Cortex of kidney (tissue), 1 donor: ENCODE measurements around the gene ADAM20.
"Not testable (repeated sequence)": the region's sequence is repeated elsewhere in the genome, so short reads cannot be mapped to it uniquely, and the experiment has no call there.

Source experiments
- DNase-seq: peaks from one replicate; lab custom pipeline; 2025; lab: John Stamatoyannopoulos, UW

The ADAM20 gene

DNA sequence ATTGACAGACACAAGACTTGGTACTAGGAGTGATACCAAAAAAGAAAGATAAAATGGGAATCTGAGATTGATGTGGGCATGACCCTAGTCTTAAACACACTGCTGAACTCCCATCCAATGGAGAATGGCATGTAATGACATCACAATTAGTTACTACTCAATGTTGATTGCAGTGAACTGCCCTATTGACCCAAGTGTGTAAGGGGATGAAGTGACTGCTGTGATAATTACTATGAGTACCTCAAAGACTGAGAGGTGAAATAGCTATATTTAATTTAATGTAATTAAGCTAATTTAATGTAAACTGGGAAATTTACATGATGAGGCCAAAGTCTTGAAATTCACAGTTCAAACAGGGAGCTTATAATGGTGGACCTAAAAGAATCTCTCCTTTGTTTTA is at the start of gene ADAM20:
Gene ADAM20 (minus strand): TSS at position 101 of the 400 bp plus-strand sequence. CDS start 10,247 bp downstream, outside the sequence.
- no peak for DNase-seq

GRCh38 chr14:70576891-70577290 is 42.1 kb upstream of the ADAM20 start:
- DNase-seq, result no peak

- no peak for DNase-seq
Observed at GRCh38 chr14:70573050-70573449, 38.2 kb upstream of the ADAM20 start.

- no peak for DNase-seq
Observed at GRCh38 chr14:70571139-70571538, 36.3 kb upstream of the ADAM20 start.

DNA sequence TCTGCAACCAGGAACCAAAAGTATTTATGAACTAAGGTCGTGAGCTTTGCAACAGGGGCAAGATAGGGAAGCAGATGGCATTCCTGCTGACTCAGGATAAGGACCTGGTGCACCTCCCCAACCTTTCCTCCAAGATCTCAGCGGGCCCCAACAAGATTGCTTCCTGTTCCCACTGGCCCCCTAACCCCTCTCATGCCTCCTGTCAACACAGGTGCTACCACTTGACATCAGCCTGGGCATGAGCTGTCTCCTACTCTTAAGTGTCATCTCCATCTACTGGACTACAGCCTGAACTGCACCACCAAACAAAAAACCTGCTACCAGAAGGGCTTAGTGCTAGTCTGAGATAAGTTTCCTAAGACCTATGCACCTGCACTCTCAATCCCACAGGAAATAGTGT is 33.0 kb upstream of the ADAM20 start:
- DNase-seq, result no peak

DNA sequence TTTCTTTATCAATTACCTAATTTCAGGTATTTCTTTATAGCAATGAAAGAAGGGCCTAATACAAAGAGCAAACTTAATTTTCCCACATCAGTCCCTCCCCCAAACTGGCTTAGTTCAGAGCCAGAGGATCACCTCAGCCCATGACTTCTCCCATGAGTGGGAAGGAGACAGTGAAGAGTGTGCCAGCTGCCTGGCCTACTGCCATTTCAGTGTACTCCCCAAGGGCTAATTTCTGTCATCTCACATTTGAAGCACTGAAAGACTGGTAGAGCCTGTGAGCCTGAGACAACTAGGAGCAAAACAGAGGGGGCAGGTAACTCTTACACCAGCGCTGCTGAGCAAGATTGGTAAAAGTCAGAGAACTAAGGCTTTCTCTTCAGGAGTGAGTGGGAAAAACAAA is 29.1 kb upstream of the ADAM20 start:
- no peak for DNase-seq

DNA sequence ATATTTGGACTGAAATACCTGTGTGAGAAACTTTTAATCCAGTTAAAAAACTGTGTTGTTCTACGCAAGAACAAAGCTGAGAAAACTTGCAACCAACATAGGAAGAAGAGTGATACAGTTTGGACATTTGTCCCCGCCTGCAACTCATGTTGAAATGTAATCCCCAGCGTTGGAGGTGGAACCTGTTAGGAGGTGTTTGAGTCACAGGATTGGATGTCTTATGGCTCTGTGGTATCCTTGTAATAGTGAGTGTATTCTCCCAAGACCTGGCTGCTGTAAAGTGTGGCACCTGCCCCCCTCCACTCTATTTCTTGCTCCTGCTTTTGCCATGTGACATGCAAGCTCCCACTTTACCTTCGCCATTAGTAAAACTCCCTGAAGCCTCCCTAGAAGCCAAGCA is 28.6 kb upstream of the ADAM20 start:
- DNase-seq, result no peak

GRCh38 chr14:70558356-70558755 is 23.6 kb upstream of the ADAM20 start:
- DNase-seq, result no peak

GRCh38 chr14:70555890-70556289 is 21.1 kb upstream of the ADAM20 start:
- no peak for DNase-seq

GRCh38 chr14:70538087-70538486 is 3.3 kb upstream of the ADAM20 start:
- DNase-seq, result no peak

DNA sequence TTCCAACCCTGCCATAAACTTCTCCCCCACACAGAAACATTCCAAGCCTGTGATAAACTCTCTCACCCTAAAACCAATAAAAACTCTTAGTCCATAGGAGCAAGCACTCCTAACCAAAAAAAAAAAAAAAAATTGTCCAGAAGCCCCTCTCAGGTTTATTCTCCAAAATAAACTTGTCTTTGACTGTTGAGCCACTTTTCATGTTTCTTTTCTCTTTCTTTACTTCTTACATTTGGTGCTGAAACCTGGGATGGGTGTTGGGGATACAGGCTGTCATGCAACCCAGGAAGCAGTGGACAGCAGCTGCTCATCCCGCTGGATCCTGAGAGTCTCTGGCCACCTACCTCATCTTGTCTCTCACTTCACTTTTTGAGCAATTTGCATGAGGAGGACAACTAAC is 2.0 kb upstream of the ADAM20 start:
- no peak for DNase-seq

- no peak for DNase-seq
Observed at GRCh38 chr14:70530417-70530816, 4.4 kb downstream of the ADAM20 start.

GRCh38 chr14:70527501-70528105 is 7.2 kb downstream of the ADAM20 start:
- no peak for DNase-seq

DNA sequence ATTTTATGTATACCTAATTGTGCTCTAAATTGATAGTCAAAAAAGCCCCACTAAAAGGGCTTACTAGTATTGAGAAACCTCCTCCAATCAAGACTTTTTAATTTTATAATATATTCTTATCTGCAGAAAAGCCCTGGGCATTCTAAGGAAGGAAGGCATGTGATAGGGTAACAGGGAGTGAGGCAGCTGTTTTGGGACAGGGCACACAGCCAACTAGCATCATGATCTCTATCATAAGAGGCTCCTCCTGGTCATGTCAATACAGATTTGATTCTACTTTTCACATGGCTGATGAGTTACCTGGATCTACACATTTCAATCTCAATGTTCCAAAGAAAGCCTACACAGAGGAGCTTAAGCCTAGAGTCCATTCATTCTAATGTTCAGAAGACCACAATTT is 9.1 kb downstream of the ADAM20 start:
- no peak for DNase-seq

- DNase-seq, result no peak
Observed at GRCh38 chr14:70515811-70516210, 19.0 kb downstream of the ADAM20 start.

GRCh38 chr14:70514168-70515069 is 20.4 kb downstream of the ADAM20 start:
- DNase-seq, result no peak

GRCh38 chr14:70498191-70498590 is 36.6 kb downstream of the ADAM20 start:
- no peak for DNase-seq

DNA sequence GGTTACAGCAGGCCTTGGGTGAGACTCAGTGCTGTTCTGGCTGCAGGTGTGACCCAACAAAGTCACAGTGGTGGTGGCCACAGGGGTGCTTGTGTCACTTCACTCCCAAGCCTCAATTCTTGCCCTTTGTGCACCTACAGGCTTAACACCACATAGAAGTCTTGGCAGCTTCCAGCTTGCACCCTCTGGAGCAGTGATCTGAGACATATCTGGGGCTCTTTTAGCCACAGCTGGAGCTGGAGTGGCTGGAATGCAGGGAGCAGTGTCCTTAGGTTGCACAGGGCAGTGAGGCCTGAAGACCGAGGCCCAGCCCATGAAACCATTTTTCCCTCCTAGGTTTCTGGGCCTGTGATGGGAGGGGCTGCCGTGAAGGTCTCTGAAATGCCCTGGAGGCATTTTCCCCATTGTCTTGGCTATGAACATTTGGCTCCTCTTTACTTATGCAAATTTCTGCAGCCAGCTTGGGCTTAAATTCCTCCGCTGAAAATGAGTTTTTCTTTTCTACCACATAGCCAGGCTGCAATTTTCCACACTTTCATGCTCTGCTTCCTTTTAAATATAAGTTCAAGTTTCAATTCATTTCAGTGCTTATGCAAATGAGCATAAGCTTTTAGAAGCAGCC is 45.1 kb downstream of the ADAM20 start:
- no peak for DNase-seq

- DNase-seq, result not testable (repeated sequence)
Observed at GRCh38 chr14:70477356-70478105, 57.3 kb downstream of the ADAM20 start.

- not testable (repeated sequence) for DNase-seq
Observed at GRCh38 chr14:70475459-70475858, 59.3 kb downstream of the ADAM20 start.

DNA sequence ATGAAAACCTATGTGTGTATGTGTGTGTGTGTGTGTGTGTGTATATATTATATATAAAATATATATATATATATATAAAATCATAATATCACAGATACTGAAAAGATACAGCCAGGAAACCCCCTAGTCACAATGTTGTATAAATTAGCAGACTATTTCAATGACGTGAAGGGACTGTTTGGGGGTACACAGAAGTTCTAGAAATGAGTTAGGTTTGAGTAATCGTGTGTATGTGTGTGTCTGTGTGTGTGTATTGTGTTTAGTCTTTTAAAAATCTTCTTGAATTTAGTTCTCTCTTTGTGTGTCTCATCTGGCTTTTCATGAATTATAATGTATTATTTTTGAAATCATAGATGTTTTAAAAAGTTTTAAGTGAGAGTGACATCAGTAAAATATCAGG is 61.0 kb downstream of the ADAM20 start:
- DNase-seq, result no peak
